22Rv1 (cell line): ENCODE results near the gene PSMC3.

Experiments
- ZFX ChIP-seq: fragments of 450-650 bp; IDR thresholded peaks from 2 replicates; pipeline ENCODE4 v1.6.1; 2017; ENCODE audit warnings: antibody characterized with exemption, borderline replicate concordance
- TF ChIP-seq, protein P1 (sequence below): fragments of 450-650 bp; IDR thresholded peaks from 2 replicates; pipeline ENCODE4 v1.5.1; 2017; ENCODE audit warnings: mild to moderate bottlenecking

- TF ChIP-seq, protein P1, sequence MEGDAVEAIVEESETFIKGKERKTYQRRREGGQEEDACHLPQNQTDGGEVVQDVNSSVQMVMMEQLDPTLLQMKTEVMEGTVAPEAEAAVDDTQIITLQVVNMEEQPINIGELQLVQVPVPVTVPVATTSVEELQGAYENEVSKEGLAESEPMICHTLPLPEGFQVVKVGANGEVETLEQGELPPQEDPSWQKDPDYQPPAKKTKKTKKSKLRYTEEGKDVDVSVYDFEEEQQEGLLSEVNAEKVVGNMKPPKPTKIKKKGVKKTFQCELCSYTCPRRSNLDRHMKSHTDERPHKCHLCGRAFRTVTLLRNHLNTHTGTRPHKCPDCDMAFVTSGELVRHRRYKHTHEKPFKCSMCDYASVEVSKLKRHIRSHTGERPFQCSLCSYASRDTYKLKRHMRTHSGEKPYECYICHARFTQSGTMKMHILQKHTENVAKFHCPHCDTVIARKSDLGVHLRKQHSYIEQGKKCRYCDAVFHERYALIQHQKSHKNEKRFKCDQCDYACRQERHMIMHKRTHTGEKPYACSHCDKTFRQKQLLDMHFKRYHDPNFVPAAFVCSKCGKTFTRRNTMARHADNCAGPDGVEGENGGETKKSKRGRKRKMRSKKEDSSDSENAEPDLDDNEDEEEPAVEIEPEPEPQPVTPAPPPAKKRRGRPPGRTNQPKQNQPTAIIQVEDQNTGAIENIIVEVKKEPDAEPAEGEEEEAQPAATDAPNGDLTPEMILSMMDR, result no peak
- no peak for TF ChIP-seq ZFX
These were observed 50.6 kb downstream of the PSMC3 start for GRCh38 chr11:47375546-47376085.
